ENCODE measurements around the gene GALT.

The GALT gene

DNA sequence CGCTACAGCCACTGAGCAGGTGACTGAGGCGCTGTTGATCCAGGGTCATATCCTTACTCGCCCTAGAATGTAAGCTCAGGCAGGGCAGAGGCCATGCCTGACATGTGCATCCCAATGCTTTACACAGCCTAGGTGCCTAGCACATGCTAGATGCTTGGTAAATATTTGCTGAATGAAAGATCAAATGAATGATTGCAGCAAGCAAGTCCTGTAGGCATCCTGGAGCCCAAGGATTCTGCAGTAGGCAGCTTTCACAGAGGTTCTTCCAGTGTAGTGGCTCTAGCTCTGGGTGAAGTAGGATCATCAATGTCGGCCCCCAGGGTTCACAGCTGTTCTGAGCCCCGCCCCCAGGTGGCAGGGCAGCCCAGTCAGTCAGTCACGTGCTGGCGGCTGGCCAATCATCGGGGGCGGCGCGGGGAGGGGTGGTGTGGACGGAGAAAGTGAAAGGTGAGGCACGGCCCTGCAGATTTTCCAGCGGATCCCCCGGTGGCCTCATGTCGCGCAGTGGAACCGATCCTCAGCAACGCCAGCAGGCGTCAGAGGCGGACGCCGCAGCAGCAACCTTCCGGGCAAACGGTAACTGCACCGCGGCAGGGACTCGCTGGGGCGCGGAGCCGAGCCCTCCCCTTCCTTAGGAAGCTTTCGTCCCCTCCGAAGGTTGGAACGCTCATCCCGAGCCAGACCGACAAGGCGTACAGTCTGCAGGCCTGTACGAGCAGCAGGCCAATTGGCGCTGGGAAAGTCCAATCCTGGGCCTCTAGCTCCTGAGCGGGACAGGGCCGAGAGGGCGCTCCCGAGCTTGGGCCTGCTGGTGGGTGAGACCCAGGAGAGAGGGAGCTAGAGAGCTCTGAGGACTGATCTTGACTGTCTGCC is at the start of gene GALT:
Gene GALT (plus strand): TSS at position 465 of the 873 bp plus-strand sequence. CDS start 30 bp downstream, at position 495.
- DNase-seq = peak; percentile 97

DNA sequence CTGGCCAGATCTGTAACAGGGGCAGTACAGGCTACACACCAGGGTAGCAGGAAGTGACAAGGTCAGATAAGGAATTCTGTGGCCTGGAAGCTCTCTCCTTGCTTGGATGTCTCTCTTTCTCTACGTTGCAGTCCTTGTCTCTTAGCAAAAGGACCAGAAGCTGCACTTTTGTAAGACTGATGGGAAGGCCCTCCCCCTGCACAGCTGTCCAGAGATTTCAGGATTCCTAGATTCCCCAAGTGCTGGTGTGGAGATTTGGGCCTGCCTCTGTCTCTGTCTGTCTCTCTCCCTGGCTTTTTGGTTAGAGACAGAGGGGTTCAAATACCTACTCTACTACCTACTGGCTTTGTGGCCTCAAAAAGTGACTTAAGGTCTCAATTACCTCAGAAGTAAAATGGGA is 46.9 kb upstream of the GALT start:
- no peak for DNase-seq

DNA sequence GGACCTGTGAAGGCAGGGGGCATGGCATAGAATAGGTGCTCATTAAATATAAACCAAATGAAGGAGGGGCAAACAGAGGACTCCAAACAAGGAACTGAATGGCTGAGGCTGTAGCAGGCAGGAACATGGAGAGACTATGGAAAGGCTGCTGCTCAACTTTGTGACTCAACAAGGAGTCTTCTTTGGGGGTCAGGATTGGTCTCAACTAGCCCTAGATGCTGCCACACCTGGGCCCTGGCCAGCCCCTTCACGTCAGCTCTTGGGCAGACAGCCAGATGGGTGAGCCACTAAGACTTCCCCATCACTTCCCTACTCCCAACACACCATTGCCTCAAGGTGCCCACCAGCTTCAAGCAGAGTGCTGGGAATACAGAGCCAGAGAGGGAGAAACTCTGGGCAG is 45.6 kb upstream of the GALT start:
- DNase-seq = no peak

DNA sequence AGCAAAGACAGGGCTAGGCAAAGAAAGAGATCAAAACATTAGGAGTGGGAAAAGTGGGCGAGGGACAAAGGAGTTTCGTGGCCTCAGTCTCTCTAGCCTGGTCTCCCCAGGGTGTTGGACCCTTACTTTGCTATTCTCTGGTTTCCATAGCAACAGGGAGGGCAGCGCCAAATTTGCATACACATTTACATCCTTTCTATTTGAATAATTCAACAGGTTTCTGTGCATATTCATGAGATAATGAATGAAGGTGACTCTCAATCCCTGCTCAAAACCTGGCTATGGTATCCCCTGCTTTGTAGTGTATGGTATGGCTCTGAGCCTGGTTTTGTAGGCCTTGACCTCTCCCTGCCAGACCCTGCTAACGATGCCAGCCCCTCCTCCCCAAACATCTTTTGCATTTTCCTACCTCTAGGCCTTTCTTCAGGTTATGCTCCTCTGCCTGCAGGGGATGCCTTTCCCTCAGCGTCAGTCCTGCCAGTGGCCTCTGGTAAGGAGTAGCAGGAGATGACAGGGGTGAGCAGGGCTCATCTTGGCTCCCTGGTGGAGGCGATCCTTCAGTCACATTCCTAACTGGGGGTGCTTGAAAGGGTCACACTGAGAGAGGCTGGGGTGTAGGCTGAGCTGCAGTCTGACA is 44.4 kb upstream of the GALT start:
- DNase-seq = no peak

DNA sequence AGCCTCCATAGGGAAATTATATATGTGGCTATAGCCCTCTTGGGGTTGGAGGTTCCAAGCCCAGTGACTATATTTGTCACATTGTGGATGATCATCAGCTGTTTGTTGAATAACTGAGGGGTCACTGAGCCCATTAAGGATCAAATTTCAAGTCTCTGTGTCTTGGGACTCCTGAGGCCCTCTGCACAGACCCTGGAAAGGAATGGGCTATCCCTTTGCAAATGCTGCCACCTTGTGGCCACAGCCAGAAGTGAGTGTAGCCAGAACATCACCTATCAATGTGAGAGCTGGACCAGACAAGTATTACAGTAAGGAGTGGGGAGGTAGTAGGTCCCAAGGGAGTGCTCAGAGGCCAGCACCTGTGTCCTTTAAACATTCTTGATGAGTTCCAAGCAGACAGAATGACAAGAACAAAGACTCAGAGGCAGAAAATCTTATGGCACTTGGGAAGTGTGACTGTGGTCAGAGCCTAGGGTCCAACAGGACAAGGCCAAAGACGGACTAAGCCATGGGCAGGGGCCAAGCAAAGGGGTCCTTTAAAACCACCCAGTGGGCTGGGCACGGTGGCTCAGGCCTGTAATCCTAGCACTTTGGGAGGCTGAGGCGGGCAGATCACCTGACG is 42.8 kb upstream of the GALT start:
- DNase-seq = peak; percentile 82

DNA sequence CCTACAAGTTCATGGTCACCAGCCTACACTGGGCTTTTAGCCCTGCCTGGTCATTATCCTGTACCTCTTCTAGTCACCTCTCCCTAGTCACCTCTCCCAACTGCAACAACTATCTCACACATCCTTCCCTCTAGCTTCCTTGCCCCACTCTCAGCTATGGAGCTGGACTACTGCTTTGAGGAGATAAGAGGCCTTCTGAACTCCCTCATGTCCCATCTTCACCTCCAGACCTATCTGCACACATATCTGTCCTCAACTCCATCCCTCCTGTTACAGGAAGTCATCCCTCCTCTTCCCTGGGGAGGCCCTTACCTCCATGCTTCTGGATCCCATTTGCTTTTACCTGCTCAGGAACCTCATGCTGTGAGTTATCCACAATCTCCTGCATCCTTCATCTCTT is 40.3 kb upstream of the GALT start:
- no peak for DNase-seq

DNA sequence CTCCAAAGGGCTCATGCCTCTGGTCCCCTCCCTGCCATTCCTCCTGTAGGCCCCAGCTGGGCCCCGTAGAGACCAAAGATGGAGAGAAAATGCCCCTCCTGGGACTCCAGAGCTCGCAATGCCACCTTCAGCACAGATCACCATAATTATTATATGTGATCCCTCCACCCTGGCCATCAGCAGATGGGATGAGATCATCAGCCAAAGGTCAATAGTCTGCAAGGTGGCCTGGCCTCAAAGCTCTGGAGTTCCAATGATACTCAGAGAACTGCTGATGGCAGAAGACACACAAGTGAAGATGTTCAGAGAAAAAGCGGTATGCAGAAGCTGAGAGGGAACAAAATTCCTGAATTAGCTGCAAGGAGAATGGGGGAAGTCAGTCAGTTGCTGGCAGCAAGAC is 39.6 kb upstream of the GALT start:
- no peak for DNase-seq

DNA sequence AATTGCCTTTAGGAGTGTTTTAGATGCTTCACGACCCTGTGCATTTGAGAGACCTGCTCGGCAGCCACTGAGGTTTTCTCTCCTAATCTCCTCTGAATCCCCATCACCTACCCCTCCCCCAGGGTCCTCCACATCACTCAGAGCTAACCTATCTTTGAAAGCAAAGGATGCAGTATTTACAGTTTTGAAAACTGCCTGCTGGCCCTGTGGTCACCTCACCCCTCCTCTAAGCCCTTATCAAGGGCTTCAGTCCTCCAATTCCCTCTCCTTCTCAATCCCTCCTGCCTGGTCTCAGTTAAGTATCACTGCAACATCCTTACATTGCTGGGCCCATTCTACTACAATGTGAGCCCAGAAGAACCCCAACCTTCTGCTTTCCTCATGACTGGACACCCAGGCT is 39.1 kb upstream of the GALT start:
- DNase-seq = no peak

DNA sequence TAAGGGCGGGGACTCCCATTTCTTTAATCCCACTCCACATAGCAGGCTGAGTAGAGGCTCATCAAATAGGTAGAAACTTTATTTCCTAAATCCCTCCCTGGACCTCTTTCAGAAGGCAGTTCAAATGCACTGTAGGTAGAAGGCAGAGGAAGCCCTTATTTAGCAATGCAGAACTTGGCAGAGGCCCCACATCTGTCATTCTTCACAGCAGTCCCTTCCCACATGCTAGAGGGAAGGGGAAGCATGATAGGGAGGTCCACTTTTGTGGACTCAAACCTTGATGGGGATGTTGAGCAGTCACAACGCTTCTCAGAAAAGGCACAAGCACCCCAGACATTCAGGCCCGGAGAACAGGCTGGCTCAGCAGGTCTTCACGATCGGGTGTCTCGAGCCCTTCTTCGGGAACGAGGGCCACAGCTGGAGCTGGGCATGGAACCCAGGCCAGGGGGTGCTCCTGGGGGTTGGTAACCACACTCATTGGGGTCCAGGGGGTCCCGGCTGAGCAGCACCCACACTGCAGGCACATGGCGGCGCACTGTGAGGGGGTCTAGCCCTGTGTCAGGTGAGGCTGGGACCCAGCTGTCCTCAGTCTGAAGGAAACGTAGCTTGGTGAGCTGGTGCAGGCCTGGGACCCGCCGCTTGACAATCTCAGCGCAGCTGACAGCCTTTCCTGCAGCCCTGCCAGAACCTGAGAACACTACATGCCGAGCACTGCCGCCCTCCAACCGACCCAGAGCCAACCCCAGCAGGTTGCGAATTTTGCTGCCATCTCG is 35.9 kb upstream of the GALT start:
- no peak for DNase-seq

DNA sequence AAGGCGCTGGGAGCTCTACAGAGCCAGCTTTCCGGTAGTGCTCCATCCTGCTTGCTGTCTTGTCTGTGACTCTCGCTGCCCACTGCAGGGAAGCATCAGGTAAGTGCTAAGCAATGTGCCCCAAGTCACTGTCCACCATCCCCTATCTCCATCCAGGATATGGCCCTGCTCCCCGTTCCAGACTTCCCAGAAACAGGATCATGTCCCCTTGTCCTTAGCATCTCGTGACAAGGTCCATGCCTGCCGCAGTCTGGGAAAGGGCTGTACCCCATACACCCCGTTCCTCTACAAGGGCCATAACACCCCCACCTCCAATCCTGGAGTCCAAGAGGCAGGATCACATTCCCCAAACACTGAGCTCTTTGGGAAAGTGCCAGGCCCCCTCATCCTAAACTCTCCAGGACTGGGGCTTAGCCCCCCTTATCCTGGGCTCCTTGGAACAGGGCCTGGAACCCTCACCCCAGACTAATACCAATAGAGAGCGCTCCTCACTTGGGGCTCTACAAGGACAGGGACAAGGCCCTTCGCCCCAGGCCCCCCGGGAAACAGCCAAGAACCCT is 35.1 kb upstream of the GALT start:
- DNase-seq = no peak

DNA sequence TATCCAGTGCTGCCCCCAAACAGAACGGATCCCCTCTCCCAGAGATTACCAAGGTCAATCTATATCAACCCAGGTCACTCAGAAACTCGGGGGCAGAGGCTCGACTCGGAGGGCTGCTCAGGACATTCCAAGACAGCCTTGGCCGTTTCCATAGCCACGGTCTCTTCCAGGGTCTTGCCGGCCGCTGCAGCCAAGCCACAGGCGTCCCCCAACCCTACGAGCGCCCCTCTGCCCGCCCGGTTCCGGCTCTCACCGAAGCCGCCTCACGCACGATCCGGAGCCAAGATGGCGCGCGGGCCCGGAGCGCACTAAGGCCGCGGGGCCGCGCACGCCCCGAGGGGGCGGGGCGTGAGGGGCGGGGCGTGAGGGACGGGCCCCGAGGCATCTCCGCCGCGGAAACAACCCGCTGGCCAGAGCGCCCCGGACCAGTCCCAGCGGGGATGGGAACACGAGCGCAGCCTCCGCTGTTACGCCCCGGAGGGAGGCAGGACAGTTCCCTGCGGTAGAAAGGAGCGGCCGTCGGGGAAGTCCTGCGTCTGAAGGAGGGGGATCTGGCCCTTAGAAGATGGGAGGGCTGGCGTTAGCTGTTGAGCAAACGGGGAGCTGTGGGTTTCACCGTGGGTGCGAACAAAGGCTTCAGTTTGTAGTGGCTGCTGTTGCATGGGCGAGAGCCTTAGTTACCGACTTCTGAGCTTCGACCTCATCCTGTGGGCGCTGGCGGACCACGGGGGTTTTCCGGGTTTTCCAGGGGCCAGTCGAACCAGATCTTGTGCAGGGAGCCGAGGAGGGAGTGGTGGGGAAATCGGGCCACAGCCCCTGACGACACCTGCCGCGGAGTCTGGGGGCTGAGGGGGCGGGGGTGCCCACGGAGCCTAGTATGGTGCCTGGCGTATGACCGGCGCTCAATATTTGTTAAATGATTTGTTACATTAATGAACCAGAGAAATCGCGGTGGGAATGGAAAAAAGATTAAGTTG is 34.4 kb upstream of the GALT start, which contains the start of gene RPP25L:
Gene RPP25L (minus strand): TSS at position 287 of the 977 bp plus-strand sequence. CDS start 801 bp downstream, outside the sequence.
- peak; percentile 74 for DNase-seq

DNA sequence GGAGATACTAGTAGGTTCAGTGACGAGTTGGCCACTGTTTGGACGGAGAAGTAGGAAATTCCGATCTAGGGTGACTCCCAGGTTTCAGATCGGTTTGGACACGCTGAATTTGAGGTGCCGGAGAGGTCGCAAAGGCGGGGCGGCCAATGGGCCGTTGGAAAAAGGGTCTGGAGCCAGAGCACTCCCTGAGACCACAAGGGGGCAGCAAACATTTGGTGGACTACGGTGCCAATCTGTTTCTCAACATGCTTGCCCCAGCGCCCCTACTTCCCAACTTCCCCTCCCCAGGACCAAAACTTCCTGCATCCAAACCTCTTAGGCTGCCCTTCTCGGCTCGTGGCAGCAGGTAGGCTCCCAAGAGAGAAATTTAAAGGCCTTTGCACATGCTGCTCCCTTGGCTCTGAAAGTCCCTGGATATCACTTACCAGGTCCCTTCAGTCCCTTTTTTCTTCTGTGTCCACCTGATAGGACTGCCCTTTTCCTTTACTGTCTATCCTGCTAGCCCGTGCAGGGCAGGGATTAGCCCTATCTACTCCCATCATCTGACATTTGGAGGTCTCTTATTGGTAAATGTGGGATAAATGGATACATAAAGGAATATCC is 33.6 kb upstream of the GALT start:
- DNase-seq = peak; percentile 60

DNA sequence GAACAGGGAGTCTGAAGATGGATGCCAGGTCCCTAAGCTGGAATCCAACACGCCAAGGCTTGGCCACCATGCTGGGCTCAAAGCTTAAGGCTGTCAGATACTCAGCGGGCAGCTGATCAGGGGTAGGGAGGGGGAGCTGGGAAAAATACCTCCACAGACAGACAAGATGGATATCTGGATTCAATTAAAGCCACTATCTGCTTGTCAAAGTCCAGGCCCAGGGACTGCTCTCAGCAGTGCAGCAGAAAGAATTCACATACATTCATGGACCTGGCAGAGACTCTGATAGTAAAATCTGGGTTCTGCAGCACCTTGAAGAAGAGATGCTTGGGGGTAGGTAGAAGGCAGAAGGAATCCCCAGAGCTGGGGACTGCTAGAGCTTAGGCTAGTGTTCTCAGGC is 31.3 kb upstream of the GALT start:
- DNase-seq = no peak

DNA sequence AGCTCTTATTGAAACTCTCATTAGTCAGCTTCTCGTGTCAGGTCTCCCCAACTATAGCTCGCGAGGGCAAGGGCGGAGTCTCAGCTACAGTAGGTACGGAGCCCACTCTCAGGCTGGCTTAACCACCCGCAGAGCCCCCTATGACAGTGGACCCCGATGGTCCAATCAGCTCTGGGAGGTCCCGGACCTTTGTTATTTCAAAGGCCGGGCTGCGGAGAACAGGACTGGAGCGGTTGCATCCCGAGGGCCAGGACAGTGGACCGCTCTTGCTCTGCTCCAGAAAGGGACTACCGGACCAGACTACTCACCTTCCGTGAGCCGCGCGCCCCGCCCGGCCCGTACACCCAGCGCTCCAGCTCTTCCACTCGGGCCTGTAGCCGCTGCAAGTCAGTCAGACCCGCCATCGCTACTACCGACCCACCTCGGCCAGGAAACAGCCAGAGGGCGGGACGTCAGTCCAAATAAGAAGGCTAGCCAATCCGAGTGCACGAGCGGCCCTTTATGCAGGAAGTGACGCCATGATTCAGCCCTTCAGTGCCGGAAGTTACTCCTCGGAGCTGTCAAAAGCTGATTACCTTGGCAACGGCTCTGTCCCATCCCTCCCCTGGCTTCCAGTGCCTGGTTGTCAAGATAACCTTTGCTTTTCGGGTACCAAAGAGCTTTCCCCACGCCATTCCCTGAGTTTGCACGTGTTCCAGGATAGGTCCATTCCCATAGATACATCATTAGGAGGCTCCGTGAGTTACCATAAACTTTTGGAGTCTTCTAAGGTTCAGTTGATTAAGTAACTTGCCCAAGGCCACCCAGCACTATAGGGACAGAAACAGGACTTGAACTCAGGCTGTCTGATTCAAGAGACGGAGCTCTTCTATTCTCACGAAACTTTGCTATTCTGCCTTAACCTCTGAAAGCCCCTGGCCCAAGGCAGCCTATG is 26.1 kb upstream of the GALT start, which contains the start of gene DCTN3:
Gene DCTN3 (minus strand): TSS at position 435 of the 934 bp plus-strand sequence. CDS start 31 bp downstream, at position 404.
- DNase-seq = peak; percentile 88

DNA sequence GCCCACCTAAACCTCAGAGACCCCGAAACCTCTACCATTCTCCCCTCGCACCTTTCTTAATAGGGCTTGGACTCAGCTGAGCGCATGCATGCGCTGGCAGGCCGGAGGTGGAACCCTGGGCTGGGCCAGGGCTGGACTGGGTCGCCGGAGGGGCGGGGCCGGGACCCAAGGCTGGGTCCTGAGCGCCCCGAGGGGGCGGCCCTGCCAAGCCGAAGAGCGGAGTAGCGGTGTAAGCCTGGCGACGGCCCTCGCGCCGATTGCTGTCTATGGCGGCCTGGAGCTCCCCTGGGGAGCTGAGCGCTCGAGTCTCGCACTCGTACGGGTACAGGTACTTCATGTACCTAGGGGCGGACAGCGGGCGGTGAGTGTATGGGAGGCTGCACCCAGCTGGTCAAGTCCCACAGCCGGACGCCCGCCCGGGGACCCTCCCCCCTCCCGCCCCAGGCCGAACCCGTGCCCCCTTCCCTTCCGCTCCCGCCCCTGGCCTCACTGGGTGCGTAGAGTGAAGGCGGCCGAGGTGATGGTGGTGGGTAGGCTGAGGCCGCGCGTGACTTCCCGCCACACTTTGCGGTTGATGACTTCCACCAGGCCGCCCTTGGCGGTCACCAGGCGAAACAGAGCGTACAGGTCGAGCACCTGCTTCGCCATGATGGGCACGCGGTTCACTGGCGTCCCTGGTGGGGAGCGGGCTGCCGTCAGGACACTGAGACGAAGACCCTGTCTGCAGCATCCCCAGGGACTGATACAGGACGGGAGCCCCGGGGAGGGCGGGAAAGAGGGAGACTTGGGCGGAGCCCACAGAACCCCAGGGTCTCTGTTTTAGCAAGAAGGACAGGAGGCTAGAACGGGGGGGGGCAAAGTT is 22.9 kb upstream of the GALT start:
- DNase-seq = peak; percentile 18

DNA sequence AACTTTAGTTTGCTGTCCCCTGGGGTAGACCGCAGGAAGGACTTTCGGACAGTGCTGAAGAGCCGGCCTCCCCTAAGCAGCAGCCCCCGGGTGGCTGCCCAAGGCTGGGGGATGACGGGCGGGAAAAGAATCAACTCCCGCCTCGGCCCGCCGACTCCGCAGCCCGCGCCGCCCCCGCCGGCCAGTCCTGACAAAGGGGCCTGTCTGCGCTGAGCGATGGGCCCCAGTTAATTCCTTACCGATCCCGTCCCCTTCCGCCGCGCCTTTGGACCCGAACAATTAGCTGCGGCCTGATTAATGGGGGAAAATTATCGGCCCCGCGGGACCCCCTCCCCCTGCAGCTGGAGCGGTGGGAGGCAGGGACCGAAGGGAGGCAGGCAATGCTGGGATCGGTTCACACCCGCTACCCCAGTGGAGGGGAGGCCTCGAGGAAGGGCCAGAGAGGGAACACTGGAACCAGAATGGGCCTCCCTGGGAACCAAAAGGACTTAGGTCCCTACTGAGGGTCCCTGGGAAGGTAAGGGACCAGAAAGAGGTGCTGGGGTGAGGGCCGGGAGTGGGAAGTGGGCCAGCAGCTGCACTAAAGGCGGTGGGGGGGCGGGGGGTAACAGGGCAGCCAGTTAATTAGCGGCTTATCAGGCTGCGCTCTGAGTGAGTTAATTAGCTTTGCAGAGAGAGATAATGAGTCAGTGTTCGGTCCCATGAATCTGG is 21.8 kb upstream of the GALT start:
- DNase-seq = no peak

DNA sequence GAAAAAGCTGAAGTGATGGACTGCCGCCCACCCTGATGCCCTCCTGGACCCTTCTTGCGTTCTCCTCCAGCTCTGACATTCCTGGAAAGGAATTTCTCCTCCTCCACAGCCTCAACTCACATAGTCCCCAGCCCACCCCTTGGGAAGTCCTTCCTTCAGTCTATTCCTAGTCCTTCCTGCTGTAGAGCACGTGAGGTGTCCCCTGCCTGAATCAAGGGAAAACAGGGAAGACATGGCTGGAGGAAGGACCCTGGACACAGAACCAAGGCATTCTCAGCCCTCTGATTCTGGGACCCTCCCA is 21.3 kb upstream of the GALT start:
- no peak for DNase-seq

Measured in activated CD4-positive, alpha-beta T cell treated with anti-CD3 and anti-CD28 coated beads, Interleukin-2, amount 50 U/mL, for 1 hour (primary cell).